ENCODE data around the gene PEAK1. TPM values are rescaled to one million over a fixed set of nuclear protein-coding genes. Genes with fewer than 3 reads are reported as not detected.
A peak's percentile ranks its signal among the peaks of the same experiment; 100 is the strongest.

The PEAK1 gene
- total RNA-seq, 1 experiment from 2014 or later = 2.6 TPM

GRCh38 chr15:77094397-77095030 is 325.4 kb downstream of the PEAK1 start:
- DNase-seq (ENCODE audit: low spot score) = no peak

DNA sequence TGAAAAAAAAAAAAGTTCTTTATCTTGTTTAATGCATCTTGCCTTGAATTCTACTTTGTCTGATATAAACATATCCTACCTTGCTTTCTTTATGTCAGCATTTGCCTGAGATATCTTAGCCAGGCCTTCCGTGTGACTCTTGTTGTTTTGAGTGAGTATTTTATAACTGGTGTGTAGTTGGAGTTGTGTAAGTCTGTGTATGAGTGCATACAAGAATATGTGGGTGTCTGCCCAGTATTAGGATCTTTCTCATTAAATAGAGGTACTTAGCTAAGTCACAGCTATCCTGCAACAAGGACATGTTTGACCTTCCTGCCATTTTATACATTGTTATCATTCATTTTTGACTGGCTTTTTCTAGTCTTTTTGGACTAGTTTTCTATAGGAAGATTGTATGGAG is 326.5 kb downstream of the PEAK1 start:
- no peak for DNase-seq (ENCODE audit: low spot score)

- no peak for DNase-seq (ENCODE audit: low spot score)
Measured at GRCh38 chr15:77091097-77091496, 328.8 kb downstream of the PEAK1 start.

GRCh38 chr15:77087213-77087612 is 332.7 kb downstream of the PEAK1 start:
- no peak for DNase-seq (ENCODE audit: low spot score)

- DNase-seq (ENCODE audit: low spot score) = peak; percentile 39
Measured at GRCh38 chr15:77085297-77085696, 334.6 kb downstream of the PEAK1 start.

GRCh38 chr15:77084436-77084835 is 335.5 kb downstream of the PEAK1 start:
- no peak for DNase-seq (ENCODE audit: low spot score)

GRCh38 chr15:77083381-77084160 is 336.3 kb downstream of the PEAK1 start:
- no peak for DNase-seq (ENCODE audit: low spot score)

DNA sequence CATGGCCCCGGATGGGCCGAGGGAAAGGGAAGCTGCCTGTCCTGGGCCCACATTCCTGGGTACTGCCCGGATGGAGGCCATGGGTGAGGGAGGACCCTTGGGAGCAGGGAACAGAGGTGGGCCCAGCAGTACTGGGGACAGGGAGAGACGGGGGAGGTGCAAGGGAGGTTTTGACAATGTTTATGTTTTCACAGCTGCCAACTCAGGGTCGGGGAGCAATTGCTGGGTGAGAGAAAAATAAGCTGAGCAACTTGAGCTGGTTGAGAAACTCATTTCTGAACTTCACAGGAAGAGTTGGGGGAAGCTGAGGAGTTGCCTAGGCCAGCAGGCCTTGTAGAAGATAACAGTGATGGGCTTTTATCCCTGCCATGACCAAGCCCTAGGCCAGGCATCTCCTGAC is 337.9 kb downstream of the PEAK1 start:
- no peak for DNase-seq (ENCODE audit: low spot score)

DNA sequence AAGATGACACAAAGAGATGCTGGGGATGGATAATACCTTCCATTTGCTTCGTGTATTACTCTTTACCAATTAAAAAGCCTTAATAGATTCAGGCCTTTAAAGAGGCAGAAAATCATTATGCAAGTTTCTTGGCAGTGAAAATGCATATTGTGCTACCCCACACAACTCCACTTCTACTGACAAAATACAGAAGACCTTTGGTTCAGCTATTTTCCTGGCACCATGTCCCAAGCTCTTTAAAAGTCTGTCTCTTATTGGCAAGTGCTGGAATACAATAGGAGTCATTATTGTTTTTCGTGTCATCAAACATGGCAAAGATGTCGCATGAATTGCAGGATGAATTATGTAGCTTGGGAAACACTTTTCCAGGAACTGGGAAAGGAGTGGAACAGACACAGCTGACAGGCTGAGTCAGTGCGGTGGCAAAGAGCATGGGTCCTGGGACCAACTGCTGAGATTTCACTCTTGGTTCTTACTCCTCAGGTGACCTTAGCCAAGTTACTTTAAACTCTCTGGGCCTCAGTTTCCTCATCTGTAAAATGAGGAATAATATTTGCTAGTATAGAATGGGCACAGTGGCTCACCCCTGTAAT is 343.5 kb downstream of the PEAK1 start:
- no peak for DNase-seq (ENCODE audit: low spot score)

GRCh38 chr15:77075528-77075927 is 344.4 kb downstream of the PEAK1 start:
- peak; percentile 87 for DNase-seq (ENCODE audit: low spot score)

DNA sequence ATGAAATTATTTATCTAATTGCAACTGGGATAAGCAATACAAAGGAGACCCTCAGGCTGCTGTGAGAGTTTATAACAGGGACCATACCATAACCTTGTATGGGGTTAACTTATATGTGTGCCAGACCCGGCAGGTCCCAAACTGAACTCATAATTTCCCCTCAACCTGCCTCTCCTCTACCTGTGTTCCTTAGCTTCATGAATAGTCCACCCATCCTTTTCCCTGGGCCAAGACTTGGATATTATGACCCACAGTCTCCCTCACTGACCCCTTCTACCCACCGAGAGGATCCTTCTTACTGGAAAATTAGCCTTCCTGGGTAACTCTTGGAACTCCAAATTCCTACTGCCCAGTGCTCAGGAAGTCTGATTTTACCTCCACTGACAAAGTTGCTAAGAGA is 345.6 kb downstream of the PEAK1 start:
- DNase-seq (ENCODE audit: low spot score) = no peak

GRCh38 chr15:77071305-77072223 is 348.3 kb downstream of the PEAK1 start:
- DNase-seq (ENCODE audit: low spot score) = no peak

- DNase-seq (ENCODE audit: low spot score) = peak; percentile 86
Measured at GRCh38 chr15:77070495-77071304, 349.2 kb downstream of the PEAK1 start, which contains the start of gene TSPAN3. Gene TSPAN3 (minus strand): TSS chr15:77071109. CDS start chr15:77070954, 155 bp downstream.

- no peak for DNase-seq (ENCODE audit: low spot score)
Measured at GRCh38 chr15:77070180-77070494, 349.8 kb downstream of the PEAK1 start.

DNA sequence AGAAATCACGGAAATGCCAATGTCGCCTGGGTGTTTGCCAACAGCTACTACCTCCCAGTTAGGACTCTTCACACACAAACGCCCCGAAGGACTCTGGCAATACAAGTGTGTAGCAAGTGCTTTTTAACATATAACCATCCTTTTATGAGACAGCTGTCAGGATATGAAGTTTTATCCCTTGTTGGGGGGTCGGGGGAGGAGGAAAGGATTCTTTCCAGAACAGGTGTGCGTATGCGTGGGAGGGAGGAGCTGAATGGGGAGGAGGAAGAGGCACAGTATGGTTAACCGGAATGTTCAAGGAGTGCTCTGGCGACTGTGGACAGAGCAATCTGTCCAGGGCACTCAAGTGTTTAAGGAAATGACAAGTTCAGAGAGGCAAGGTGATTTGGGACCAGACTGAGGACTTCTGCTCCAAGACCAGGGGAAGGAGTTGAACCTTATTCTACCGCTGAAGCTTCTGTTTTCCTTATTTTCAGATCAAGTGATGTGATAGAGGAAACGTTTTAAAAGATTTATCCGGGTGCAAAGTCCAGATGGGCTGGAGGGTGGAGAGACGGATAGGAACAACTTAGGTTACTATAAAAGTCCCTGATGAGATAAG is 350.3 kb downstream of the PEAK1 start:
- DNase-seq (ENCODE audit: low spot score) = no peak

- DNase-seq (ENCODE audit: low spot score) = no peak
Measured at GRCh38 chr15:77068633-77069032, 351.3 kb downstream of the PEAK1 start.

GRCh38 chr15:77067691-77068367 is 352.1 kb downstream of the PEAK1 start:
- DNase-seq (ENCODE audit: low spot score) = no peak

GRCh38 chr15:77066971-77067690 is 352.8 kb downstream of the PEAK1 start:
- DNase-seq (ENCODE audit: low spot score) = no peak

DNA sequence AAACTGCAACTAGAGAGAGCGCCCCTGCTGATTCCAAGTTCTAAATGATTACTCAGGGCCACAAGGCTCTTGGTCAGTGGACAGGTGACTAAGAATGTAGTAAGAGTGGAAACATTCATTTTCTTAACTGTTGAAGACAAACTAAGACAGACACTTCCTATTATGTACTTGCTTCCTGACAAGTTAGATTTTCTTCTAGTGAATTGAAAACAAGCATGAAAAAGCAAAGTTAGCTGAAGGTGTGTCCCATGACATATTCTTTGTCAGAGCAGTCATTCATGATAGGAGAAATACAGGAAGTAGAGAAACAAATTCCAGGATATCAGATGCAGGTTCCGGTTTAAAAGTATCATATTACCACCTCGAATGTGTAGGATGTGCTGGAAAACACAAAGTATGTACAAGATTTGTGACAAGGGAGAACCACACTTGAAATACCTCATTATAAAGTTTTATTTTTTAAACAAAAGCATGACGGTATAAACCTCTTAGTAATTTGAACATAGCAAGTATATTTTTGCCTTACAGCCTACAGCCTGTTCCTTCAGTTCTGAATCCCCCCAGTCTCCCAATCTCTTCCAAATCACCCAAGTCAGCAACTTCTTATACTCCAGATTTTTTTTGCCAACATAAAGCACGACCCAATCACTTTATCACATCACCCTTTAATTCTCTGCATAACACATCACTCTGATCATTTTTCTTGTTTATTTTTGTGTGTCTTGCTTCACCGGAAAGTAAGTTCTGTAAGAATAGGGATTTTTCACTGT is 355.2 kb downstream of the PEAK1 start:
- no peak for DNase-seq (ENCODE audit: low spot score)
